K562 (cell line): ENCODE results near the gene DDC. TPM values are rescaled to one million over a fixed set of nuclear protein-coding genes. Genes with fewer than 3 reads are reported as not detected.
A peak's percentile ranks its signal among the peaks of the same experiment; 100 is the strongest.

Experiments used
- RCOR1 ChIP-seq, 2 experiments: IDR thresholded peaks; 2 replicates each; pipeline ENCODE4 v1.6.1; 2012; ENCODE audit warnings: low read depth in 2 of 2, low read length in 2 of 2, borderline replicate concordance in 1 of 2, improper control_type of control experiment in 1 of 2
- RFX1 ChIP-seq: fragments of 450-650 bp; IDR thresholded peaks from 2 replicates; pipeline ENCODE4 v1.6.1; 2016; ENCODE audit warnings: mild to moderate bottlenecking, moderate library complexity
- TAL1 ChIP-seq: fragments of 450-650 bp; IDR thresholded peaks from 2 replicates; pipeline ENCODE4 v1.6.1; 2016; ENCODE audit warnings: mild to moderate bottlenecking
- XRCC4 ChIP-seq: IDR thresholded peaks from one replicate; pipeline ENCODE4 v1.6.1; 2011; ENCODE audit not compliant: insufficient read depth, insufficient read length; ENCODE audit errors: extremely low read depth
- ZNF41 ChIP-seq: fragments of 250-450 bp; sonication (Bioruptor Pico); conservative IDR thresholded peaks from 2 replicates; pipeline ENCODE4 v1.4.0; 2020; ENCODE audit warnings: mild to moderate bottlenecking
- polyA plus RNA-seq, 8 experiments: library from polyadenylated mRNA; depleted of rRNA in 4 of 8; stranded (reverse) in 5 of 8; unstranded in 3 of 8; fragments of >200 nt; fragmentation: Nextera tagmentation in 2 of 8; fragmentation: Illumina TruSeq in 1 of 8; extraction: Ambion mirVana in 2 of 8; extraction: Trizol in 1 of 8; gene quantifications; 2 replicates each; pipeline versions ENCODE4 v1.2.1 to v1.2.3, GENCODE V29; 2011 to 2014; ENCODE audit warnings: inconsistent platforms in 1 of 8, missing spikeins in 1 of 8
- total RNA-seq, 7 experiments: library from RNA; depleted of rRNA in 6 of 7; stranded (reverse); fragments of >200 nt in 6 of 7; fragmentation: Illumina TruSeq in 2 of 7; extraction: Trizol in 2 of 7; gene quantifications; 2 replicates each; pipeline versions ENCODE4 v1.2.1 to v1.2.3, GENCODE V29; 2011 to 2021; ENCODE audit warnings: low replicate concordance in 1 of 7
- TF ChIP-seq, protein P1 (sequence below): IDR thresholded peaks from 3 replicates; pipeline ENCODE4 v1.6.1; 2011; ENCODE audit warnings: borderline replicate concordance, mild to moderate bottlenecking, moderate library complexity; ENCODE audit not compliant: insufficient read length; ENCODE audit errors: extremely low read depth
- TF ChIP-seq, protein P2 (sequence below): fragments of 200-400 bp; formaldehyde crosslinking; IDR thresholded peaks from 2 replicates; pipeline ENCODE4 v1.6.1; 2017; ENCODE audit warnings: mild to moderate bottlenecking, low read depth, low read length, moderate library complexity

The DDC gene
- total and polyA plus RNA-seq, 9 of the 15 experiments (the other 6 are each of a cell fraction or from before 2014, with no cell fraction given) = not detected

DNA sequence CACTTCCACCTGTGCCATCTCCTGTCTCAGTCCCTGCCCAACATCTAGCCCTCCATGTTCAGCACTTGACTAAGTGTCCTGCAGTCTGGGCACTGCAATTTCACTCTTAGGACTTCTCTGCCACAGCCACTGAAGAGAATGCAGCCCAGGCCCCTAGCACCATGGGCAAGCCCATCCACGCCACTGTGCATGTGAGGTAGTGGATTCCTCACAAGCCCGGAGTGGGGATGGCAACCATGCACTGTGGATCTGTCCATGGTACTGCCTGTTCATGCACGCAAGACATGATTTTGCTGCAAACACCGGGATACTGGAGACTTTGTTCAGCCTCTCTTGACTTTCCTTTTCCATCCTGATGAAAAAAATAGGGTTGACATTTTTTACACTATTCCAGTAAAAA lies 12.3 kb downstream of the DDC start (continued):
- TF ChIP-seq, protein P1, sequence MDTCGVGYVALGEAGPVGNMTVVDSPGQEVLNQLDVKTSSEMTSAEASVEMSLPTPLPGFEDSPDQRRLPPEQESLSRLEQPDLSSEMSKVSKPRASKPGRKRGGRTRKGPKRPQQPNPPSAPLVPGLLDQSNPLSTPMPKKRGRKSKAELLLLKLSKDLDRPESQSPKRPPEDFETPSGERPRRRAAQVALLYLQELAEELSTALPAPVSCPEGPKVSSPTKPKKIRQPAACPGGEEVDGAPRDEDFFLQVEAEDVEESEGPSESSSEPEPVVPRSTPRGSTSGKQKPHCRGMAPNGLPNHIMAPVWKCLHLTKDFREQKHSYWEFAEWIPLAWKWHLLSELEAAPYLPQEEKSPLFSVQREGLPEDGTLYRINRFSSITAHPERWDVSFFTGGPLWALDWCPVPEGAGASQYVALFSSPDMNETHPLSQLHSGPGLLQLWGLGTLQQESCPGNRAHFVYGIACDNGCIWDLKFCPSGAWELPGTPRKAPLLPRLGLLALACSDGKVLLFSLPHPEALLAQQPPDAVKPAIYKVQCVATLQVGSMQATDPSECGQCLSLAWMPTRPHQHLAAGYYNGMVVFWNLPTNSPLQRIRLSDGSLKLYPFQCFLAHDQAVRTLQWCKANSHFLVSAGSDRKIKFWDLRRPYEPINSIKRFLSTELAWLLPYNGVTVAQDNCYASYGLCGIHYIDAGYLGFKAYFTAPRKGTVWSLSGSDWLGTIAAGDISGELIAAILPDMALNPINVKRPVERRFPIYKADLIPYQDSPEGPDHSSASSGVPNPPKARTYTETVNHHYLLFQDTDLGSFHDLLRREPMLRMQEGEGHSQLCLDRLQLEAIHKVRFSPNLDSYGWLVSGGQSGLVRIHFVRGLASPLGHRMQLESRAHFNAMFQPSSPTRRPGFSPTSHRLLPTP = no peak
- no peak for TF ChIP-seq TAL1
- TF ChIP-seq ZNF41 (CRISPR knock-in tag) = no peak
- TF ChIP-seq RCOR1 (IDR thresholded peaks at IDR 0.05; ENCODE audit: borderline replicate concordance in 1 of 2, low read depth in 2 of 2, low read length in 2 of 2) = 0 out of 4 replicates have a peak, but pooled peaks of 1 of the 2 experiments have one; percentile 12
- no peak for TF ChIP-seq RFX1
- TF ChIP-seq, protein P2, sequence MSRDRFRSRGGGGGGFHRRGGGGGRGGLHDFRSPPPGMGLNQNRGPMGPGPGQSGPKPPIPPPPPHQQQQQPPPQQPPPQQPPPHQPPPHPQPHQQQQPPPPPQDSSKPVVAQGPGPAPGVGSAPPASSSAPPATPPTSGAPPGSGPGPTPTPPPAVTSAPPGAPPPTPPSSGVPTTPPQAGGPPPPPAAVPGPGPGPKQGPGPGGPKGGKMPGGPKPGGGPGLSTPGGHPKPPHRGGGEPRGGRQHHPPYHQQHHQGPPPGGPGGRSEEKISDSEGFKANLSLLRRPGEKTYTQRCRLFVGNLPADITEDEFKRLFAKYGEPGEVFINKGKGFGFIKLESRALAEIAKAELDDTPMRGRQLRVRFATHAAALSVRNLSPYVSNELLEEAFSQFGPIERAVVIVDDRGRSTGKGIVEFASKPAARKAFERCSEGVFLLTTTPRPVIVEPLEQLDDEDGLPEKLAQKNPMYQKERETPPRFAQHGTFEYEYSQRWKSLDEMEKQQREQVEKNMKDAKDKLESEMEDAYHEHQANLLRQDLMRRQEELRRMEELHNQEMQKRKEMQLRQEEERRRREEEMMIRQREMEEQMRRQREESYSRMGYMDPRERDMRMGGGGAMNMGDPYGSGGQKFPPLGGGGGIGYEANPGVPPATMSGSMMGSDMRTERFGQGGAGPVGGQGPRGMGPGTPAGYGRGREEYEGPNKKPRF = no peak
- no peak for TF ChIP-seq XRCC4
